Measurements from ENCODE around the gene RPS6KA4.

- TF ChIP-seq CTCF (IDR thresholded peaks at IDR 0.05) = no peak
- TF ChIP-seq ZFX (IDR thresholded peaks at IDR 0.05; ENCODE audit: borderline replicate concordance) = no peak
These were observed 34.1 kb upstream of the RPS6KA4 start for GRCh38 chr11:64324692-64325469.

Measured in 22Rv1 (cell line).